Uterus (tissue), 4 donors: ENCODE measurements around the gene CRABP2. TPM values are rescaled to one million over a fixed set of nuclear protein-coding genes. Genes with fewer than 3 reads are reported as not detected.
A peak's percentile ranks its signal among the peaks of the same experiment; 100 is the strongest.

Source experiments
- DNase-seq, 2 donors: peaks; one replicate each; pipeline ENCODE4 v3.0.0-alpha.2; 2019 to 2020
- H3K27ac ChIP-seq, 2 donors: fragments of 200-600 bp; sonication (generic); 1 replicate in 1 of 2; 2 replicates in 1 of 2; pipeline ENCODE4 v1.5.1; 2016 to 2018
- H3K27me3 ChIP-seq, 2 donors: fragments of 200-600 bp; sonication (generic); one replicate each; pipeline ENCODE4 v1.5.1; 2018 to 2019; ENCODE audit warnings: control low read depth in 1 of 2
- H3K36me3 ChIP-seq, 2 donors: fragments of 200-600 bp; sonication (generic); one replicate each; pipeline ENCODE4 v1.5.1; 2019; ENCODE audit warnings: control low read depth in 1 of 2
- H3K4me1 ChIP-seq, 2 donors: fragments of 200-600 bp; sonication (generic); one replicate each; pipeline ENCODE4 v1.5.1; 2018 to 2019; ENCODE audit warnings: control low read depth in 1 of 2
- H3K4me3 ChIP-seq, 2 donors: fragments of 200-600 bp; sonication (generic); 1 replicate in 1 of 2; 2 replicates in 1 of 2; pipeline ENCODE4 v1.5.1; 2018 to 2019; ENCODE audit warnings: mild to moderate bottlenecking in 1 of 2
- H3K9me3 ChIP-seq, 2 donors: fragments of 200-600 bp; sonication (generic); one replicate each; pipeline ENCODE4 v1.5.1; 2019; ENCODE audit warnings: control low read depth in 1 of 2
- CTCF ChIP-seq, 4 experiments: fragments of 200-600 bp in 2 of 4; fragments of 450-650 bp in 2 of 4; sonication (generic) in 2 of 4; IDR thresholded peaks; one replicate each; pipeline ENCODE4 v1.5.1; 2016 to 2019; ENCODE audit warnings: antibody characterized with exemption in 4 of 4, mild to moderate bottlenecking in 2 of 4, moderate library complexity in 1 of 4
- POLR2A ChIP-seq, 2 donors: fragments of 450-650 bp; IDR thresholded peaks; one replicate each; pipeline ENCODE4 v1.6.1; 2016; ENCODE audit warnings: antibody characterized with exemption in 2 of 2, mild to moderate bottlenecking in 1 of 2, moderate library complexity in 1 of 2
- intact Hi-C: fragments of 100-400 bp; cut with DNase I; formaldehyde crosslinking; loops from one replicate; pipeline ENCODE4 v1.15.1; 2023; ENCODE audit warnings: low total_unique reads
- total RNA-seq, 4 donors: library from RNA; depleted of rRNA in 3 of 4; stranded (reverse); fragments of >200 nt in 3 of 4; gene quantifications; one replicate each; pipeline versions ENCODE4 v1.1.0 to v1.2.4, GENCODE V29; 2014 to 2023
- donor health status: DM: yes; HTN: yes; CAD: no.

Gene CRABP2
- total RNA-seq, 4 donors from 2014 or later, result 11.0 to 71.5 (median 14.3) TPM; not detected in 1

GRCh38 chr1:156690675-156691036 lies 14.7 kb downstream of the CRABP2 start:
- Histone ChIP-seq H3K4me3 (no peak overlapping the region), H3K36me3 (no peaks in the 10 kb centered on the region), H3K4me1 (no peaks in the 10 kb centered on the region), H3K9me3 (no peaks in the 10 kb centered on the region), H3K27me3 (no peaks in the 10 kb centered on the region), H3K27ac (no peak overlapping the region)
- no peak for TF ChIP-seq POLR2A (IDR thresholded peaks at IDR 0.05)
- no peak for TF ChIP-seq CTCF (IDR thresholded peaks at IDR 0.05)
- DNase-seq, result no peak
- intact Hi-C loops, result loop anchor here (2.0 to 10.0 kb wide), 2 partner anchors 34 to 194 kb away; no protein-coding TSS in a partner anchor

GRCh38 chr1:156689953-156690674 lies 15.3 kb downstream of the CRABP2 start:
- H3K27me3 ChIP-seq, result no peaks in the 10 kb centered on the region
- intact Hi-C loops, result loop anchor here (2.0 to 10.0 kb wide), 2 partner anchors 35 to 195 kb away; no protein-coding TSS in a partner anchor
- no peak for DNase-seq
- no peaks in the 10 kb centered on the region for H3K9me3 ChIP-seq
- H3K4me3 ChIP-seq, result no peak overlapping the region
- TF ChIP-seq CTCF (IDR thresholded peaks at IDR 0.05) (no peak), POLR2A (IDR thresholded peaks at IDR 0.05) (no peak)
- no peaks in the 10 kb centered on the region for H3K36me3 ChIP-seq
- H3K4me1 ChIP-seq, result no peaks in the 10 kb centered on the region
- peak overlapping the region in 1 of 2 donors; percentile 70 for H3K27ac ChIP-seq

GRCh38 chr1:156689035-156689952 lies 16.1 kb downstream of the CRABP2 start:
- intact Hi-C loops, result no loop called here
- TF ChIP-seq CTCF (IDR thresholded peaks at IDR 0.05) (peak; percentile 92 to 97 (median 94)), POLR2A (IDR thresholded peaks at IDR 0.05) (no peak)
- no peak overlapping the region for H3K4me3 ChIP-seq
- H3K27ac ChIP-seq, result peak overlapping the region; percentile 13 to 70
- H3K27me3 ChIP-seq, result no peaks in the 10 kb centered on the region
- H3K36me3 ChIP-seq, result no peaks in the 10 kb centered on the region
- no peaks in the 10 kb centered on the region for H3K4me1 ChIP-seq
- DNase-seq, result peak; percentile 82 to 83
- no peaks in the 10 kb centered on the region for H3K9me3 ChIP-seq

- H3K36me3 ChIP-seq, result no peaks in the 10 kb centered on the region
- H3K9me3 ChIP-seq, result no peaks in the 10 kb centered on the region
- no peak for DNase-seq
- H3K4me1 ChIP-seq, result no peaks in the 10 kb centered on the region
- H3K27me3 ChIP-seq, result no peaks in the 10 kb centered on the region
- intact Hi-C loops, result no loop called here
- TF ChIP-seq CTCF (IDR thresholded peaks at IDR 0.05) (no peak), POLR2A (IDR thresholded peaks at IDR 0.05) (no peak)
- H3K27ac ChIP-seq, result no peak overlapping the region
- no peak overlapping the region for H3K4me3 ChIP-seq
Measured at GRCh38 chr1:156684227-156684782, 21.1 kb downstream of the CRABP2 start.
